ENCODE results near the gene KIRREL2. TPM values are rescaled to one million over a fixed set of nuclear protein-coding genes. Genes with fewer than 3 reads are reported as not detected.

The KIRREL2 gene
- total and polyA plus RNA-seq, 4 donors, result not detected

GRCh38 chr19:35816262-35816661 lies 40.4 kb upstream of the KIRREL2 start:
- no peak for TF ChIP-seq YY1 (IDR thresholded peaks at IDR 0.05)
- TF ChIP-seq NR2F2 (IDR thresholded peaks at IDR 0.05), result no peak
- no peak for TF ChIP-seq MAX (IDR thresholded peaks at IDR 0.05)
- no peak for TF ChIP-seq SP1 (IDR thresholded peaks at IDR 0.05)
- TF ChIP-seq RAD21 (IDR thresholded peaks at IDR 0.05), result no peak
- TF ChIP-seq HNF4G (IDR thresholded peaks at IDR 0.05), result no peak
- TF ChIP-seq HNF4A (conservative IDR thresholded peaks at IDR 0.05), result no peak
- TF ChIP-seq TAF1 (conservative IDR thresholded peaks at IDR 0.05), result no peak
- TF ChIP-seq, protein P1, sequence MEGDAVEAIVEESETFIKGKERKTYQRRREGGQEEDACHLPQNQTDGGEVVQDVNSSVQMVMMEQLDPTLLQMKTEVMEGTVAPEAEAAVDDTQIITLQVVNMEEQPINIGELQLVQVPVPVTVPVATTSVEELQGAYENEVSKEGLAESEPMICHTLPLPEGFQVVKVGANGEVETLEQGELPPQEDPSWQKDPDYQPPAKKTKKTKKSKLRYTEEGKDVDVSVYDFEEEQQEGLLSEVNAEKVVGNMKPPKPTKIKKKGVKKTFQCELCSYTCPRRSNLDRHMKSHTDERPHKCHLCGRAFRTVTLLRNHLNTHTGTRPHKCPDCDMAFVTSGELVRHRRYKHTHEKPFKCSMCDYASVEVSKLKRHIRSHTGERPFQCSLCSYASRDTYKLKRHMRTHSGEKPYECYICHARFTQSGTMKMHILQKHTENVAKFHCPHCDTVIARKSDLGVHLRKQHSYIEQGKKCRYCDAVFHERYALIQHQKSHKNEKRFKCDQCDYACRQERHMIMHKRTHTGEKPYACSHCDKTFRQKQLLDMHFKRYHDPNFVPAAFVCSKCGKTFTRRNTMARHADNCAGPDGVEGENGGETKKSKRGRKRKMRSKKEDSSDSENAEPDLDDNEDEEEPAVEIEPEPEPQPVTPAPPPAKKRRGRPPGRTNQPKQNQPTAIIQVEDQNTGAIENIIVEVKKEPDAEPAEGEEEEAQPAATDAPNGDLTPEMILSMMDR (IDR thresholded peaks at IDR 0.05; ENCODE audit: low read depth, low read length, missing input control), result no peak
- TF ChIP-seq, protein P2, sequence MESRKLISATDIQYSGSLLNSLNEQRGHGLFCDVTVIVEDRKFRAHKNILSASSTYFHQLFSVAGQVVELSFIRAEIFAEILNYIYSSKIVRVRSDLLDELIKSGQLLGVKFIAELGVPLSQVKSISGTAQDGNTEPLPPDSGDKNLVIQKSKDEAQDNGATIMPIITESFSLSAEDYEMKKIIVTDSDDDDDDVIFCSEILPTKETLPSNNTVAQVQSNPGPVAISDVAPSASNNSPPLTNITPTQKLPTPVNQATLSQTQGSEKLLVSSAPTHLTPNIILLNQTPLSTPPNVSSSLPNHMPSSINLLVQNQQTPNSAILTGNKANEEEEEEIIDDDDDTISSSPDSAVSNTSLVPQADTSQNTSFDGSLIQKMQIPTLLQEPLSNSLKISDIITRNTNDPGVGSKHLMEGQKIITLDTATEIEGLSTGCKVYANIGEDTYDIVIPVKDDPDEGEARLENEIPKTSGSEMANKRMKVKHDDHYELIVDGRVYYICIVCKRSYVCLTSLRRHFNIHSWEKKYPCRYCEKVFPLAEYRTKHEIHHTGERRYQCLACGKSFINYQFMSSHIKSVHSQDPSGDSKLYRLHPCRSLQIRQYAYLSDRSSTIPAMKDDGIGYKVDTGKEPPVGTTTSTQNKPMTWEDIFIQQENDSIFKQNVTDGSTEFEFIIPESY (IDR thresholded peaks at IDR 0.05), result no peak
- TF ChIP-seq, protein P3, sequence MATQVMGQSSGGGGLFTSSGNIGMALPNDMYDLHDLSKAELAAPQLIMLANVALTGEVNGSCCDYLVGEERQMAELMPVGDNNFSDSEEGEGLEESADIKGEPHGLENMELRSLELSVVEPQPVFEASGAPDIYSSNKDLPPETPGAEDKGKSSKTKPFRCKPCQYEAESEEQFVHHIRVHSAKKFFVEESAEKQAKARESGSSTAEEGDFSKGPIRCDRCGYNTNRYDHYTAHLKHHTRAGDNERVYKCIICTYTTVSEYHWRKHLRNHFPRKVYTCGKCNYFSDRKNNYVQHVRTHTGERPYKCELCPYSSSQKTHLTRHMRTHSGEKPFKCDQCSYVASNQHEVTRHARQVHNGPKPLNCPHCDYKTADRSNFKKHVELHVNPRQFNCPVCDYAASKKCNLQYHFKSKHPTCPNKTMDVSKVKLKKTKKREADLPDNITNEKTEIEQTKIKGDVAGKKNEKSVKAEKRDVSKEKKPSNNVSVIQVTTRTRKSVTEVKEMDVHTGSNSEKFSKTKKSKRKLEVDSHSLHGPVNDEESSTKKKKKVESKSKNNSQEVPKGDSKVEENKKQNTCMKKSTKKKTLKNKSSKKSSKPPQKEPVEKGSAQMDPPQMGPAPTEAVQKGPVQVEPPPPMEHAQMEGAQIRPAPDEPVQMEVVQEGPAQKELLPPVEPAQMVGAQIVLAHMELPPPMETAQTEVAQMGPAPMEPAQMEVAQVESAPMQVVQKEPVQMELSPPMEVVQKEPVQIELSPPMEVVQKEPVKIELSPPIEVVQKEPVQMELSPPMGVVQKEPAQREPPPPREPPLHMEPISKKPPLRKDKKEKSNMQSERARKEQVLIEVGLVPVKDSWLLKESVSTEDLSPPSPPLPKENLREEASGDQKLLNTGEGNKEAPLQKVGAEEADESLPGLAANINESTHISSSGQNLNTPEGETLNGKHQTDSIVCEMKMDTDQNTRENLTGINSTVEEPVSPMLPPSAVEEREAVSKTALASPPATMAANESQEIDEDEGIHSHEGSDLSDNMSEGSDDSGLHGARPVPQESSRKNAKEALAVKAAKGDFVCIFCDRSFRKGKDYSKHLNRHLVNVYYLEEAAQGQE (IDR thresholded peaks at IDR 0.05), result no peak
- TF ChIP-seq EGR1 (IDR thresholded peaks at IDR 0.05; ENCODE audit: low read depth in 2 of 2), result no peak
- no peak for TF ChIP-seq RXRA (IDR thresholded peaks at IDR 0.05)
- no peak for TF ChIP-seq JUND (IDR thresholded peaks at IDR 0.05)
- Histone ChIP-seq H3K27ac (ENCODE audit: low read depth in 1 of 2, low read length in 2 of 2) (no peak overlapping the region), H3K27me3 (ENCODE audit: control insufficient read depth in 4 of 4, insufficient read depth in 4 of 4, low read length in 3 of 4) (no peaks in the 10 kb centered on the region), H3K4me3 (ENCODE audit: low read depth in 1 of 3, low read length in 3 of 3) (no peak overlapping the region), H3K36me3 (ENCODE audit: control insufficient read depth in 4 of 4, insufficient read depth in 3 of 4, low read depth in 1 of 4, low read length in 3 of 4) (no peaks in the 10 kb centered on the region), H3K9ac (ENCODE audit: low read depth in 1 of 2, low read length in 2 of 2) (no peak overlapping the region), H3K4me1 (ENCODE audit: control insufficient read depth in 4 of 4, insufficient read depth in 4 of 4, low read length in 3 of 4) (peaks cover 0 to 26% (median 19%) of the 10 kb centered on the region in 4 donors), H3K9me3 (ENCODE audit: control insufficient read depth in 4 of 4, low read length in 3 of 4) (no peaks in the 10 kb centered on the region)
- no peak for DNase-seq (ENCODE audit: low spot score)
- WGBS, result 56% methylated on average over 6 of the region's 6 CpGs

GRCh38 chr19:35816846-35817245 lies 39.9 kb upstream of the KIRREL2 start:
- Histone ChIP-seq H3K4me1 (ENCODE audit: control insufficient read depth in 4 of 4, insufficient read depth in 4 of 4, low read length in 3 of 4) (peaks cover 0 to 21% (median 13%) of the 10 kb centered on the region in 4 donors), H3K27me3 (ENCODE audit: control insufficient read depth in 4 of 4, insufficient read depth in 4 of 4, low read length in 3 of 4) (no peaks in the 10 kb centered on the region), H3K9me3 (ENCODE audit: control insufficient read depth in 4 of 4, low read length in 3 of 4) (no peaks in the 10 kb centered on the region), H3K4me3 (ENCODE audit: low read depth in 1 of 3, low read length in 3 of 3) (no peak overlapping the region), H3K9ac (ENCODE audit: low read depth in 1 of 2, low read length in 2 of 2) (no peak overlapping the region), H3K36me3 (ENCODE audit: control insufficient read depth in 4 of 4, insufficient read depth in 3 of 4, low read depth in 1 of 4, low read length in 3 of 4) (no peaks in the 10 kb centered on the region), H3K27ac (ENCODE audit: low read depth in 1 of 2, low read length in 2 of 2) (no peak overlapping the region)
- TF ChIP-seq GABPA (IDR thresholded peaks at IDR 0.05 in 1 of 2, conservative IDR thresholded peaks at IDR 0.05 in 1 of 2), result no peak
- 83% methylated on average over 9 of the region's 9 CpGs for WGBS
- DNase-seq (ENCODE audit: low spot score), result no peak

Measured in liver (tissue), 9 donors.